HG03521 (cell line): Measurements from ENCODE around the gene RGS1.
"Not testable (repeated sequence)": the region's sequence is repeated elsewhere in the genome, so short reads cannot be mapped to it uniquely, and the experiment has no call there.

Experiments used
- ATAC-seq: cut with Tn5 transposase; IDR thresholded peaks from one replicate; pipeline ENCODE4 v1.9.1; 2021; ENCODE audit warnings: mild to moderate bottlenecking, moderate library complexity; ENCODE audit not compliant: unreplicated experiment

RGS1 gene

GRCh38 chr1:192575499-192576189 lies at the start of gene RGS1:
Gene RGS1 (plus strand): TSS chr1:192575773. CDS start chr1:192575793, 20 bp downstream.
- ATAC-seq = peak; percentile 88

DNA sequence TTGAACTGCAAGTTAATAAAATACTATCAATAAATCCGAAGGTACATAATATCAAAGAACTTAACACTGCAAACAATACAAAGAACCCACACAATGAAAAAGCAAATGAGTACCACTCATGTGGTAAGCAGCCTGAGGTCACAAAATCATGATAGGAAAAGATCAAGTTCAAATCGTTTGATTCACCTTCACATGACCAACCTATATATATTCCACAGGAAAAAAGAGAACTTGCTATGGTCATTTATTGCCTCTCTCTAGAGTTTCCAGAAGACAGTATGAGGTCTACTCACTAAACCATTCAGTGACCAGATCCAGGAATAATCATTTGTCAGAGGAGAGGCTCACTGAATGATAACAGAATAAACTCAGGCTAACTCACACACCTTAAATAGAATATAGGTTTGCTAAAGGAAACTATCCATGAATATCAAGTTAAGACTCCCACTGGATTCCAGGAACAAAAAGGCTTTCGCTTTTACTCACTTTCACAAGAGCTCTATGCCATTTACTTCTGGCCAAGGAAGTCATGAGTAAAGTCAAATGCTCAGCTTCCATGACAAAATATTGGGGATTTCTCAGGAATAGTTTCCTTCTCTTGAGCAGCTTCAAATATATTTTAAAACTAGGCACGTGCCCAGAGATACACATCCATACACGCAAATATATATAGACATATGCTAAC lies 48.3 kb upstream of the RGS1 start:
- ATAC-seq = no peak

DNA sequence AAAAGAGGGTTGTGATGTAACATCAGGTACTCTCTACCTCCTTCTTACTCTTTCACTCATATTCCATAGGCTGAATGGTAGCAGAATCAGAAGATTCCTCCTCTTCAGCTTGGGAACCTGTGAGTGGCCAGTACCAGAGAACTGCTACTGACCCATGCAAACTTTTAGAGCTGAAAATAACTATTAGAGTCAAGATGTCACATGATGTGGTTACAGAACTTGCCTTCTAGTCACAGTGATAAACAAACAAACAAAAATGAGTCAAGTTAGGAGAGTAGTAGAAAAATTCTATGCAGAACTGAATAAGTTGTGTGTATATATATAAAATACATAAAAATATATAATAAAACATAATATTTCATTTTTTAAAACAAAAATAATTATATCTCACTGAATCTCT lies 47.6 kb upstream of the RGS1 start:
- ATAC-seq = no peak

DNA sequence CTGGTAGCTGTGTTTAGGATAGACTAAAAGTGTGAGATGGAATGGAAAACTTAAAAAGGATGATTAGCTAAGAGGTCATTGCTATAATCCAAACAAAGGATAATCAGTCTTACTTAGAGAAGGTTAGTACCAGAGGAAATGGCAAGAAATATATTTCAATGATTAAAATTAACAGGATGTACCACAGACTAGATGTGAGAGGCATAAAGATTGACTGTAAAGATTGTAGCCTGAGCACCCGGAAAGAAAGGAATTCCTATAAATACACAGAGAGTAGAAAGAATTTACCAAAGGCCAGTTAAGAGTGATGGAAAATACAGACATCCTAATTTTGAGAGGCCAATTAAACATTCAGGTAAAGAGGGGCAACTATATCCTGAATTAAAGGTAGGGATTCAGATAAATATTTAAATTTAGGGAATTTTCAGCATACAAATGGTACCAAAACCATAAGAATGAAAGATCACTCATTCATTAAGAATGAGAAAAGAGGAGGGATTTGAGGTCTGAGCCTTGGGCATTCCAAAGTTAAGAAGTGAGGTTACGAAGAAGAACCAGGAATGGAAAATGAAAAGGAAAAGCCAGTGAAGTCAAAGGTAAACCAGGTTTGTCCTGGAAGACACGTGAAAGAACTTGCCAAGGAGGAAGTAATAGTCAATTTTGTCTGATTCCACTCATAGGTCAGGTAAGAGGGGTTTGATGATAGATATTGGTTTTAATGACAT lies 46.4 kb upstream of the RGS1 start:
- ATAC-seq = no peak

- no peak for ATAC-seq
These were observed 45.8 kb upstream of the RGS1 start for GRCh38 chr1:192529811-192530210.

GRCh38 chr1:192530254-192530653 lies 45.3 kb upstream of the RGS1 start:
- ATAC-seq = peak; percentile 98

DNA sequence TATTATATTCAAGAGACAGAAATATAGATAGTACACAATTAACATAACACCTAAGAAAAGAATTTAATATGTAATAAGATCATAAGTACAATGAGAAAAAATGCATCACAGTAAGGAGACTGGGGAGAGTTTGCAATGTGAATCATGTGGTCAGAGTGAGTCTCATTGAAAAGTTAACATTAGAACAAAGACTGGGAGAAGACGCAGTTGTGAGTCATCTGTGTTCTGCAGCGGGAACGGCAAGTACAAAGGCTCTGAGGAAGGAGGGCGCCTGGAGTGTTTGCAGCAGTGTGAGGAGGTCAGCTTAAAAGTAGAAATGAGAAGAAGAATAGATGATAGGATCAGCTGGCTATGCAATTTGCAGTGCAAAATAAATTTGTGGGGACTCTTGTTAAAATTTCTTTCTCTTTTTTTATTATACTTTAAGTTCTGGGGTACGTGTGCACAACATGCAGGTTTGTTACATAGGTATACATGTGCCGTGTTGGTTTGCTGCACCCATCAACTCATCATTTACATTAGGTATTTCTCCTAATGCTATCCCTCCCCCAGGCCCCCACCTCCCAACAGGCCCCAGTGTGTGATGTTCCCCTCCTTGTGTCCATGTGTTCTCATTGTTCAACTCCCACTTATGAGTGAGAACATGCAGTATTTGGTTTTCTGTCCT lies 44.4 kb upstream of the RGS1 start:
- ATAC-seq = not testable (repeated sequence)

DNA sequence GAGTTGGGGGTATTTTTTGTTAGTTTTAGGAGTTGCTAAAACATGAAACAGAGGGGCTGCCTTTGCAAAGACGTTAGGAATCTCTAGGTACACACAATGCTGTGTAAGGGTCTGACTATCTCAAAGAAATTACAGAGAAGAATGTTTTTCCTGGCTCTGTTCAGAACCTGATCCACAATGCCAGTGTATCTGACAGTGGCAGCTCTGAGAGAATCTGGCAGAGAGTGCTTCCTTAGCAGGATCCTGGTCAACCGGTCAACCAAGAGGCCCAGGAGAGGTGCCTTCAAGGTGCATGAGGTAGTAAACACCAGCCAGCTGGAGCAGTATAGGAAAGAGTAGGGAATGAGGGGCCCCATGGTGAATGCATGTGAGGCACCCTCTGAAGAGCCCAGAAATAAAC lies 40.9 kb upstream of the RGS1 start:
- no peak for ATAC-seq

- ATAC-seq = no peak
These were observed 39.5 kb upstream of the RGS1 start for GRCh38 chr1:192535916-192536664.

DNA sequence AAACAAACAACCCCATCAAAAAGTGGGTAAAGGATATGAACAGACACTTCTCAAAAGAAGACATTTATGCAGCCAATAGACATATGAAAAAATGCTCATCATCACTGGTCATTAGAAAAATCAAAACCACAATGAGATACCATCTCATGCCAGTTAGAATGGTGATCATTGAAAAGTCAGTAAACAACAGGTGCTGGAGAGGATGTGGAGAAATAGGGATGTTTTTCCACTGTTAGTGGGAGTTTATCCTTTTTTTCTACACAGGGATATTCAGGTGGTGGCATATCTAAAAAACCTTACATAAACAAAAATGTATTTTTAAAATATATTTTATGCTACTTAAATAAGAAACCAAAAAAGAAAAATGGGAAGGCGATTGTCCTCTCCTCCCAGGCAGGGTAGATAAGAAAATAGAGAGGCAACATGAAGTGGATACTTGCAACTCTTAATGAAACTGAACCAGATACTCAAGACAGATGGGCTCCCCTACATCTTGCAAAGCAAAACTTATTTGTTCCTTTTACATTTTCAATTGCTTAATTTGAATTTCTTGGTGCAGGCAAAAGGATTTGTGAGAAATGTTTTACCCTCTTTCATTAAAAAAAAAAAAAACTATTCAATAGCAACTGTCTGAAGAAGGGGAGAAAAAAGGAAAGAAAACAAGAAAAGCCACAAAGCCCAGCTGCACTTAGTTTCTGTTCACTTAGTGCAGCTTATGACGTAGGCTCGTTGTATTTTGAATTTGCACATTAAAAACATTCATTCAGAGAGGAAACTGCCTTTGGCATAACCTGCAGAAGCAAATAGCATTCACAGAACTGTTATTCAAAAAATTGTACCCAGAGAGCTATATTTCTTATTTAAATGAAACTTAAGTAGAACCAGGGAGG lies 36.9 kb upstream of the RGS1 start:
- ATAC-seq = peak; percentile 80

DNA sequence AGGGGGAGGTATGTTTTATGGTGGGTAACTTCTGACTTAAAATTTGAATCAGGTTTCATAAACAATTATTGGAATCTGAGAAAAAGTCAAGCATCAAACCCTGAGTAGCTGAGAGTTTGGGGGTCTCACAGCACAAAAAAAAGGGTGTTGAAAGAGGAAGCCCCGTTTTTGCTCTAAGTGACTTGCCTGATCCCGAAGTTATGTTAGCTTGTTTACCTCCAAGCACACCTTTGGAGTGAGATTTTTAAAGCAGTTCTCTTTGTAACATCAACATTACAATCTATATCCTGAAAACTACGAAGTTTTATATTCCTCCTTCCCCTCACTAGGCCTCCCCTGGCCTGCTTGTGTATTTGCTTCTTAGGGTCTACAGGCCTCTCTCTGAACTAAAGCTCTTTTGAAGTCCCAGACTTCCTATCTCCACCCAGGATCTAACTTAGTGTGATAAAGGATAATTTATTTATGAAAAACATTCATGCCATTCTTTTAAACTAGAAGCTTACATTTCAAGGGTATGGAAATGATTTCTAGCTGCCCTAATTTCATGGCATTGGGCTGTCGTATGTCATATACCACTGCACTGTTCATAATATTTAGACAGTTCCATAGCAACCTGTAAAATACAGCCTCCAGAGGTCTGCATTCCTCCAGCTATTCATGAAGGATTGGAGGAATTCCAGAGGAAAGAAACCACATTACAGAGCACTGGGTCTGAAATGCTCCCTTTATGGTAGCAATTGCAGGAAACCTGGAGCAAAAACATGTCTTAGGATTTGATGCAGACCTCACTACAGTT lies 36.1 kb upstream of the RGS1 start:
- ATAC-seq = no peak

DNA sequence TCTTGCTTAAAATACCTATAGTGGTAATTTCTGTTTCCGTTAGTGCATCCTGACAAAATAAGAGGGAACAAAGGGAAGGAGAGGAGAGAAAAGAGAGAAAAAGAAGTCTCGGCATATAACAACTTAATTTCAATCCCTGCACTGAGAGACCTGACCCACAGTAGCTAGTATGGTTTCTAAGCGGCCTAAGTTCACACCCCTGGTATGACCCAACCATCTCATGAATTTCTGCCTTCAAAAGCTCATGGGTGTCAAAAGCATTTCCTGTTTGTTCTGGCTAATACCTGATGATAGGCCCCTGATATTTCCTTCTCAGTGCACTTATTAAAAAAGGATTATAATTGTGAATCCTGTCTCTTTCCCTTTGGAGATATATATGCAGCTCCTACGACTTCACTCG lies 32.1 kb upstream of the RGS1 start:
- no peak for ATAC-seq

- peak; percentile 47 for ATAC-seq
These were observed 29.6 kb upstream of the RGS1 start for GRCh38 chr1:192545896-192546521.

DNA sequence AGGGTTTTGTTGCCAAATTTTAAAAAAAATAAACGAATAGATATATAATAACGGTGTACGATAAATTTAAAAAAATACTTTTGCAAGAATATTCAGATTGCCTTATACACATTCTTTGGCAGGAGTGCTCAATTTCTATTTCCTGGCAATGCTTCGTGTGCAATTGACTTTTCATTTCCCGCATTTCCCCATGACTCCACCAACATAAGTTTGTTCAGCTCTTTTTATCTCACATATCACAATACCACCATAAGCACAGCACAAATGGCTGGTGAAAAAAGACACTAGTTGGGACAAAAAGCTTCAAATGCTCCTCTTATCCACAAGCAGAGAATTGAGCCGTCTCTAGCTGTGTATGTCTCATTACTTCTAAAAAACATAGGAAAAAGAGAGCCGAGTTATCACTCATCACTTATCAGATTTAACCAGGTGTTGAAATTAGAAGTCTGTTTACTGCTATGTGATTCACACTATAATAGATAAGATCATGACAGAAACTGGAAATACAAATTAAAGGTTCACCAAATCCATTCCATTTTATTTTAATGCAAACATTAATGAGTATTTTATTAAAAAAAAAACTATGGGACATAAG lies 28.9 kb upstream of the RGS1 start:
- ATAC-seq = no peak

GRCh38 chr1:192547501-192547900 lies 28.1 kb upstream of the RGS1 start:
- no peak for ATAC-seq

GRCh38 chr1:192549937-192550336 lies 25.6 kb upstream of the RGS1 start:
- no peak for ATAC-seq

GRCh38 chr1:192550922-192551534 lies 24.5 kb upstream of the RGS1 start:
- peak; percentile 46 for ATAC-seq

- no peak for ATAC-seq
These were observed 22.8 kb upstream of the RGS1 start for GRCh38 chr1:192552760-192553191.
